Endometrial microvascular endothelial cells (primary cell): ENCODE data around the gene SUSD1. TPM values are rescaled to one million over a fixed set of nuclear protein-coding genes. Genes with fewer than 3 reads are reported as not detected.

Experiments used
- in situ Hi-C: cut with HindIII; loops from 2 replicates; pipeline ENCODE4 v1.10.0; 2017; ENCODE audit warnings: low sequenced_read_pairs, low pct_unique_long_range_greater_than_20kb; ENCODE audit errors: inconsistent ontology term
- total RNA-seq: library from RNA; depleted of rRNA; stranded (reverse); fragments of >200 nt; gene quantifications from one replicate; pipeline ENCODE4 v1.2.3, GENCODE V29; 2015; ENCODE audit errors: inconsistent ontology term

SUSD1 gene
- total RNA-seq, 1 donor from 2014 or later: 25.7 TPM

DNA sequence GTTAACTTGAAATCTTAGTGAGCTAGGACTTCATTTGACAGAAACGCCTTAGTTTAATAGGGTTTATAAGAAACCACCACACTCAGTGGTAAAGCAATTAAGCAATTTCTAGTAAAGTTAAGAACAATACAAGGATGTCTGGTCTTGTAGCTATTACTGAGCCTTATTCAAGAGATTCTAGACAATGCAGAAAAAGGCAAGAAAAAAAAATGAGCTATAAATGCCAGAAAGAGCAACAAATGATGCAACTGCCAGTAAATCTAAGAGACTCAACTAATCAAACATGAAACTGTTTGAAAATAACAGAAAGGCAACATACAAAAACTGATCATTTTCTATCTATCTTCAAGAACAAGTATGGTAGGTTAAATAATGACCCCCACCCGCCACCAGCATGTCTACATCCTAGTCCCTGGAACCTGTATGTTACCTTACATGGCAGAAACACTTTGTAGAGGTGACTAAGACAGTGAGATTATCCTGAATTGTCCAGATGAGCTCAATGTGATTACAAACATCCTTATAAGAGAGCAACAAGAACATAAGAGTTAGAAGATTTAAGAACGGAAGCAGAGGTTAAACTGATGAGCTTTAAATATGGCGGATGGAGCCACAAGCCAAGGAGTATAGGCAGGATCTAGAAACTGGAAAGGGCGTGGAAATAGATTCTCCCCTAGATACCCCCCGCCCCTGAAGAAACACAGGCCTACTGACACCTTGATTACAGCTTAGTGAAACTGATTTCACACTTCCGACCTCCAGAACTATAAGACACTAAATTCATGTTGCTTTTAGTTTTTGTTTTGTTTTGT is 93.0 kb downstream of the SUSD1 start:
- in situ Hi-C loops: loop anchor here (25.0 kb wide), 1 partner anchor 630 kb away; the partner anchor contains the start of gene INIP

GRCh38 chr9:112080831-112081542 is 94.1 kb downstream of the SUSD1 start:
- in situ Hi-C loops: loop anchor here (25.0 kb wide), 1 partner anchor 631 kb away; the partner anchor contains the start of gene INIP

- in situ Hi-C loops: loop anchor here (25.0 kb wide), 1 partner anchor 634 kb away; the partner anchor contains the start of gene INIP
Observed at GRCh38 chr9:112078432-112078831, 96.7 kb downstream of the SUSD1 start.

GRCh38 chr9:112076814-112077213 is 98.3 kb downstream of the SUSD1 start:
- in situ Hi-C loops: loop anchor here (25.0 kb wide), 1 partner anchor 635 kb away; the partner anchor contains the start of gene INIP

DNA sequence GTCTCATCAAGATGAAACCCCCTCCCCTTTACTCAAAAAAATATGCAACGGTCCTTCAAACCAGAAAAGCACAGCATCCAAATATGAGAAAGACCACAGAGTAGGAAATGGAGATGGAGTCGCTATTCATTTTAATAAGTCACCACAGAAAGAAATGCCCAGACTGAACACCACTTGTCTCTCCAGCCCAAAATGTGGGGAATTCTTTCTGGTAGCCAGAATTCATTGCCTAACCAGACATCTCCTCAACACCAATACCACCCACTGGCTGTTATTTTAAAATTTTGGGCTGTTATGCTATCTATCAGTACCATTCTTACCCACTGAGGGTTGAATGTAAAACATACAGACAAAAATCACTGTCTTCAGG is 100.1 kb downstream of the SUSD1 start:
- in situ Hi-C loops: loop anchor here (25.0 kb wide), 1 partner anchor 637 kb away; the partner anchor contains the start of gene INIP

DNA sequence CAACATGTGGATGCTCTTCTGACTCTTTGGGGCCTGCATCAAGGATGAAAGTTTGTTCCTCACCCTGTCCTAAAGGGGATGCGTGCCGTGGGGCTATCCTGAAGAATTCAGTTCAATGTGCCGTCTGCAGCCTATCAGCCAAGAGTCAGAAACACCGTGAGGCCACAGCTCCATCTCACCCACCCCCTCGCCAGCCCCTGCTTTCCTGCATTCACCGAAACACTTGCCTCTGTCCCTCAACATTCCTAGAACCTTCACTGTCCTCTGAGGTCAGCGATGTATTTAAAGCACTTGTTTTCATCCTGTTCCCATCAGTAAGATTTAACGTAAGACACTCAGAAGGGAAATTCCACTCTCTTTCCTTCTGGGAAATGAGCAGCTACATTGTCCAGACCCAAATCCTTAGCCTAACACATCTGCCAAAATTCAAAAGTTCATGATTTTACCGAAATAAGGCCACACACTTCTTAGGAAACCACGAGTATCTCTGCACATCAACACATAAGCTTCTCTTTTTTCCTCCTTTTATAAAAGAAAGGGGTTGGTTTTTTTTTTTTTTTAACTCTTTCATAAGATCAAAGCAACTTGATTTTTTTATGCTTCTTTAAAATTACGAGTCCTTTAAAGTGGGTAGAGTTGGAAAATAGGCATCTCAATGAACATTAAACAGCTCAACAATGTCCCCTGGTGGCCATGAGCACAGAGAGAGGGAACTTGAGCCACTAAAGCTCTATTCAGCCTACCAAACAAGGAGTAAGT is 100.7 kb downstream of the SUSD1 start:
- in situ Hi-C loops: loop anchor here (25.0 kb wide), 2 partner anchors 312 to 638 kb away; partner anchors contain the start of gene INIP

- in situ Hi-C loops: loop anchor here (25.0 kb wide), 1 partner anchor 311 kb away; no protein-coding TSS in a partner anchor
Observed at GRCh38 chr9:112073639-112074173, 101.4 kb downstream of the SUSD1 start.

GRCh38 chr9:112072721-112073638 is 102.1 kb downstream of the SUSD1 start:
- in situ Hi-C loops: loop anchor here (25.0 kb wide), 1 partner anchor 311 kb away; no protein-coding TSS in a partner anchor

GRCh38 chr9:112069318-112070169 is 105.6 kb downstream of the SUSD1 start:
- in situ Hi-C loops: loop anchor here (25.0 kb wide), 1 partner anchor 307 kb away; no protein-coding TSS in a partner anchor

DNA sequence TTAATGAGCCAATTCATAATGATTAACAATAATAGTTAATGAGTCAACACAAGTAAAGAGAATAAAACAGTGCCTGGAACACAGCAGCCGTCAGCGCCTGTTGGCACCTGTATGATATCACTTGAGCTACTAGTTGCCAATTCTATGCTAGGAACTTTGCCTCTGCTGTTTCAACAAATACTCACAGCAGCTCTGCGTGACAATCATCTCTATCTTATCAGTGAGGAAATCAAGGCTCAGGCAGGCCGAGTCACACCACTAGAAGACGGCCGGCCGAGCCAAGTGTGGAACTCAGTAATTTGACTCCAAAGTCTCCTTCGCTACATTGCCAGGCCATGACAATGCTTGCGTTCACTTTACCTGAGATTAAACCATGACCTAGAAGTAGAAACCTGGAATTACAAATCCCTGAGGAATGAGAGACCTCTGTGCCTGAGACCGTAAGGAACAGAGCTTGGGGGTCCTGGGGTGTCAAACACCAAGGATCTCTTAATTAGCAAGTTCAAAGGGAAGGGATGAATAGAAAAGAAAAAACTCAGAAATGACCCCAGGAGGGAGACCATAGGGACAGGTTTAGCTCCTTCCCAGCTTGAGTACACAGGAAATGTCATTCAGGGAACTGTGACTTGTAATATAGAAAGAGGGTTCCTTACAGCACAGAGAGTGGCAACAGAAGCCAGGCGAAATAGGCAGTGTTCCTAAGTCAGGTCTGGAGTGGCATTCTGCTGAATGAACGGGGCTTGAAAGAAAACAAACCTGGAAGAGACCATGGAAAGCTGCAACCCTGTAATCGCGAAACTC is 109.1 kb downstream of the SUSD1 start:
- in situ Hi-C loops: loop anchor here (25.0 kb wide), 1 partner anchor 304 kb away; no protein-coding TSS in a partner anchor

- in situ Hi-C loops: loop anchor here (25.0 kb wide), 1 partner anchor 303 kb away; no protein-coding TSS in a partner anchor
Observed at GRCh38 chr9:112064871-112065270, 110.2 kb downstream of the SUSD1 start.

DNA sequence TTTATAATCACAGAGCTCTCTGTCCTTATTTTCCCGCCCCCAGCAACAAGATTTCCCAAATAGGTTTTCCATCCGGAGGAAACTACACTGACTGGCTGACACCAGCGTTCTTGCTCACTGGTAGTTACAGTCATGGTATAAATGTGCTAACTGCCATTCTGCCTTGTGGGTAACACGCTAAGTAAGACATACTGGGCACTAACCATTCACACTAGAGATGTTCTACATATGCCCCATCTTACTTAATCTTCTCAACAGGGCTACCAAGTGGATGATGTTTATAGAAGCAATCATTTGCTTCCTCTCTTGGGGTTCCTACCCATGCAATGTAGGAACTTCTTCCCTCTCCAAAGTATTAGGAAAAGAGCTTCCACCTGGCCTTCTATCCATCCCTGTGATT is 111.5 kb downstream of the SUSD1 start:
- in situ Hi-C loops: loop anchor here (25.0 kb wide), 1 partner anchor 301 kb away; no protein-coding TSS in a partner anchor

- in situ Hi-C loops: loop anchor here (25.0 kb wide), 1 partner anchor 301 kb away; no protein-coding TSS in a partner anchor
Observed at GRCh38 chr9:112063151-112063550, 111.9 kb downstream of the SUSD1 start.

DNA sequence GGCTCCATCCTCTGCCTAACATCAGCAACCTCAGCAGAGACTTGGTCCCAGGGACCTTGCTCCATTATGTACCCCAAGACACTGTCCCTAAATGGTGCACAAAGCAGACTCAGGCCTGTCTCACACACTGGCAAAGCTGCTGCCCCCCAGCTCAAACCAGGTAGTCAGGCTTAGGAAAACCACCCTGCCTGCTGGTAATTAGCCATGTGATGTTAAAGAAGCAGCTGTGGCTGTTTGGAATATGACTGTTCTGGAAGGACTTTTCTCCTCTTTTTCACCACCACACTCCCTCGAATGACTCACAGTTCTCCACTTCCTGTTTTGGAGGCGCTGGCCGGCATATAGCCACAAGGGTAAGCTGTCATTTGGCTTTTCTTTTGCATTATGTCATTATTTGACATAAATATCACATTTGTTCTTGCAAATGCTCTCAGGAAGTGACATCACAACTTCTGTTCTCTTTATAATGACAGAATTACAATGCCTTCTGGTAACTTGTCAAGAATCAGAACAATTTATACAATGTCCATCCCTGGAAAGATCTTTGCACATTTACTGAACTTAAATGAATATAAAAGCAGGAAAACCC is 113.9 kb downstream of the SUSD1 start:
- in situ Hi-C loops: loop anchor here (25.0 kb wide), 1 partner anchor 299 kb away; no protein-coding TSS in a partner anchor

- in situ Hi-C loops: loop anchor here (25.0 kb wide), 1 partner anchor 298 kb away; no protein-coding TSS in a partner anchor
Observed at GRCh38 chr9:112059966-112060320, 115.2 kb downstream of the SUSD1 start.
